Activated naive CD4-positive, alpha-beta T cell treated with anti-CD3 and anti-CD28 coated beads, Interleukin-2, amount 10 ng/mL, durations not matched to agents 5 hours and 36 hours (primary cell): ENCODE data around the gene TEX44. TPM values are rescaled to one million over a fixed set of nuclear protein-coding genes. Genes with fewer than 3 reads are reported as not detected.

Experiments used
- total RNA-seq, 2 experiments: library from RNA; stranded (reverse); gene quantifications; one replicate each; pipeline ENCODE4 v1.2.3, GENCODE V29; 2021

Gene TEX44
- total RNA-seq: not detected

DNA sequence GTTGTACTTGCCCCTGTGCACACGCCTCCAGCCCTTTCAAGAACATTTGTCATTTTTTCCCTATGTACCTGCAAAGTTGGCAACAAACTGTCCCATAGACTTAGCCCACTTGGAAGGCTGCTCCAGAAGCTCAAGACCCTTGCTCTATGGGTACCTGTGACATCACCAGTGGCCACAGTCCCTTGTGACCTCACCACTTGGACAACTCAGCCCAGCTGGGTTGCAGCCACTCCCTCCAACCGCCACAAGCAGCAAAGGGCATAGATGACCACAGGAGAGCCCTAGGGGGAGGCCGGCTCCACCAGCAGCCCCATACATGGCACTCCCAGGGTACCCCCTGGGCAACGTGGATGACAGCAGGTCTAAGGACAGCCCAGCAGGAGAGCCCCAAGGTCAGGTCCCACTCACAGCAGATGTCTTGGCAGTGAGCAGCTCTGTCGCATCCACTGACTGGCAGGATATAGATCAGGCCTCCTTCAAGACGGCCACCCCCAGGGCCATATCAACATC lies at the start of gene TEX44:
Gene TEX44 (plus strand): TSS at position 229 of the 510 bp plus-strand sequence. CDS start 88 bp downstream, at position 317.

Other genes with a start within 250 kb of the TEX44 start
- gene B3GNT7, start 197.2 kb upstream of the TEX44 start, total RNA-seq: not detected
- gene NCL, start 128.4 kb upstream of the TEX44 start, total RNA-seq: 100 to 1,000 TPM; 508 to 517 TPM
- gene NMUR1, start 62.4 kb upstream of the TEX44 start, total RNA-seq: under 1 TPM; 0.76 to 0.89 TPM
- gene PTMA, start 115.7 kb downstream of the TEX44 start, total RNA-seq: 1,000 to 10,000 TPM; 1,522 to 1,526 TPM
- gene PDE6D, start 188.4 kb downstream of the TEX44 start, total RNA-seq: 10 to 100 TPM; 26.8 to 28.3 TPM
- gene COPS7B, start 193.6 kb downstream of the TEX44 start, total RNA-seq: 10 to 100 TPM; 39.0 to 40.8 TPM